Measurements from ENCODE around the gene CNTN2. TPM values are rescaled to one million over a fixed set of nuclear protein-coding genes. Genes with fewer than 3 reads are reported as not detected.

CNTN2 gene
- polyA plus RNA-seq, 1 donor from 2014 or later: 3.2 TPM

DNA sequence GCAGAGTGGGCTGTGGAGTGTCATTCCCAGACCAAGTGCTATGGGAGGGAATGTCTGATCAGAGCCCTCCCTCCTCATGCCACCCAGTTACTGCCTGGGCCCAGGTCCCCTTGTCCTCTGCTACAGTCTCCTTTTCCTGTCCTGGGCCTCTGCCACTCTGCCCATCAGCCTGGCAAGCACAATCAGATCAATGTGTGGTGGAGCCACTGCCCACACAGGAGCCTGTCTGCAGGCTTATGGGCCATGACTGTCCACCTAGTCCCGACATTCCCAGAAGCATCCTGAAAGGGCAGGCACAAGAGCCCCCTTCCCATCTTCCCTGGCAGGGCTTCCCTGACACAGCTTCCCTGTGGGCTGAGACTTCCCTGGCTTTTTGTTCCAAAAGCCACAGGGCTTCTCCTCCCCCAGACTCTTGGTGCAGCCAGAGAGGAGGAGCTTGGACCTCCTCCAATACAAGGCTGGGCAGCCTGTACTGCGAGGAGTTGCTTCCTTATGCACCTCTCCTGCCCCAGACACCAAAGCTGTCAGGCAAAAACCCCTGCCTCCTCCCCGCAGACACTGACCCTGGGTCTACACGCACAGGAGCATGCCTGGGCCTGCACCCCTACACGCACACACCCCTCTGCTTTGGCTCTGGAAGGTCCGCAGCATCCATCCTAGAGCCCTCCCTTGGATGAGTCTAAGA lies 29.2 kb upstream of the CNTN2 start:
- H3K9me3 ChIP-seq (ENCODE audit: low read length): no peaks in the 10 kb centered on the region
- no peaks in the 10 kb centered on the region for H3F3A ChIP-seq (ENCODE audit: insufficient read depth, low read length, poor library complexity, severe bottlenecking)
- H3K4me3 ChIP-seq (ENCODE audit: low read length): no peak overlapping the region
- no peaks in the 10 kb centered on the region for H3K9me2 ChIP-seq (ENCODE audit: insufficient read depth, low read length)
- no peaks in the 10 kb centered on the region for H4K20me1 ChIP-seq (ENCODE audit: insufficient read depth)
- no peaks in the 10 kb centered on the region for H3K79me2 ChIP-seq (replicated peaks; ENCODE audit: insufficient read depth, low read length)
- TF ChIP-seq CTCF (IDR thresholded peaks at IDR 0.05; ENCODE audit: poor library complexity, severe bottlenecking) (no peak), POLR2AphosphoS5 (IDR thresholded peaks at IDR 0.05) (no peak), RAD21 (conservative IDR thresholded peaks at IDR 0.05) (no peak), EZH2 (IDR thresholded peaks at IDR 0.05; ENCODE audit: borderline replicate concordance, insufficient read depth, low read length, poor library complexity, severe bottlenecking) (no peak), MXI1 (conservative IDR thresholded peaks at IDR 0.05; ENCODE audit: poor library complexity, severe bottlenecking) (no peak), SMC3 (conservative IDR thresholded peaks at IDR 0.05; ENCODE audit: poor library complexity) (no peak), EP300 (conservative IDR thresholded peaks at IDR 0.05; ENCODE audit: poor library complexity, severe bottlenecking) (no peak), TAF1 (IDR thresholded peaks at IDR 0.05; ENCODE audit: low read depth) (no peak)
- TF ChIP-seq, protein P1, sequence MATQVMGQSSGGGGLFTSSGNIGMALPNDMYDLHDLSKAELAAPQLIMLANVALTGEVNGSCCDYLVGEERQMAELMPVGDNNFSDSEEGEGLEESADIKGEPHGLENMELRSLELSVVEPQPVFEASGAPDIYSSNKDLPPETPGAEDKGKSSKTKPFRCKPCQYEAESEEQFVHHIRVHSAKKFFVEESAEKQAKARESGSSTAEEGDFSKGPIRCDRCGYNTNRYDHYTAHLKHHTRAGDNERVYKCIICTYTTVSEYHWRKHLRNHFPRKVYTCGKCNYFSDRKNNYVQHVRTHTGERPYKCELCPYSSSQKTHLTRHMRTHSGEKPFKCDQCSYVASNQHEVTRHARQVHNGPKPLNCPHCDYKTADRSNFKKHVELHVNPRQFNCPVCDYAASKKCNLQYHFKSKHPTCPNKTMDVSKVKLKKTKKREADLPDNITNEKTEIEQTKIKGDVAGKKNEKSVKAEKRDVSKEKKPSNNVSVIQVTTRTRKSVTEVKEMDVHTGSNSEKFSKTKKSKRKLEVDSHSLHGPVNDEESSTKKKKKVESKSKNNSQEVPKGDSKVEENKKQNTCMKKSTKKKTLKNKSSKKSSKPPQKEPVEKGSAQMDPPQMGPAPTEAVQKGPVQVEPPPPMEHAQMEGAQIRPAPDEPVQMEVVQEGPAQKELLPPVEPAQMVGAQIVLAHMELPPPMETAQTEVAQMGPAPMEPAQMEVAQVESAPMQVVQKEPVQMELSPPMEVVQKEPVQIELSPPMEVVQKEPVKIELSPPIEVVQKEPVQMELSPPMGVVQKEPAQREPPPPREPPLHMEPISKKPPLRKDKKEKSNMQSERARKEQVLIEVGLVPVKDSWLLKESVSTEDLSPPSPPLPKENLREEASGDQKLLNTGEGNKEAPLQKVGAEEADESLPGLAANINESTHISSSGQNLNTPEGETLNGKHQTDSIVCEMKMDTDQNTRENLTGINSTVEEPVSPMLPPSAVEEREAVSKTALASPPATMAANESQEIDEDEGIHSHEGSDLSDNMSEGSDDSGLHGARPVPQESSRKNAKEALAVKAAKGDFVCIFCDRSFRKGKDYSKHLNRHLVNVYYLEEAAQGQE (IDR thresholded peaks at IDR 0.05; ENCODE audit: borderline replicate concordance): no peak
- peaks cover 5% of the 10 kb centered on the region for H3K36me3 ChIP-seq (ENCODE audit: insufficient read depth, low read length)
- no peak overlapping the region for H3K27ac ChIP-seq (ENCODE audit: low read length)
- no peak overlapping the region for H3K4me2 ChIP-seq (ENCODE audit: low read length)
- no peak overlapping the region for H3K9ac ChIP-seq (ENCODE audit: low read length)
- no peaks in the 10 kb centered on the region for H3K27me3 ChIP-seq (ENCODE audit: insufficient read depth, low read depth, low read length)
- H2AFZ ChIP-seq (ENCODE audit: low read depth, low read length): no peak overlapping the region

DNA sequence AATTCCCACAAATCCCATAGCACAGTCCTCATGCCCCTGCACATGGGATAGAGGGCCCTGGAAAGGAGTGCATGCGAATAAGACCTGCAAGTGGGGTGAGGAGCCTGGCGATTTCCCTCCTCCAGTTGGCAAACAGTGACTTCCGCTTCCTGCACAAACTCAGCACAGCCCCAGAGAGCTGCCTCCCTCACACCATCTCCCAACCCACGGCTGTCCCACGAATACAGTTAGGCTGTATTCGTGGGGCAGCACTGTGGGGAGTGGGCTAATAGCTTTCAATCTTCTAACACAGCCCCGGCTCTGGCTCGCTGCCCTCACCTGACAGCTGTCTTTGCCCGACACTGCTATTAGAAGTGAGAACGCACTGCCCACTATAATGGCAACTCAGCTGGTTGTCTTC lies 28.2 kb upstream of the CNTN2 start:
- H3K9me2 ChIP-seq (ENCODE audit: insufficient read depth, low read length): no peaks in the 10 kb centered on the region
- no peak overlapping the region for H3K9ac ChIP-seq (ENCODE audit: low read length)
- no peaks in the 10 kb centered on the region for H3K9me3 ChIP-seq (ENCODE audit: low read length)
- TF ChIP-seq POLR2AphosphoS5 (IDR thresholded peaks at IDR 0.05): no peak
- no peak for TF ChIP-seq SMC3 (conservative IDR thresholded peaks at IDR 0.05; ENCODE audit: poor library complexity)
- no peak for TF ChIP-seq RAD21 (conservative IDR thresholded peaks at IDR 0.05)
- no peak for TF ChIP-seq EP300 (conservative IDR thresholded peaks at IDR 0.05; ENCODE audit: poor library complexity, severe bottlenecking)
- TF ChIP-seq EZH2 (IDR thresholded peaks at IDR 0.05; ENCODE audit: borderline replicate concordance, insufficient read depth, low read length, poor library complexity, severe bottlenecking): no peak
- TF ChIP-seq MXI1 (conservative IDR thresholded peaks at IDR 0.05; ENCODE audit: poor library complexity, severe bottlenecking): no peak
- TF ChIP-seq, protein P1 (IDR thresholded peaks at IDR 0.05; ENCODE audit: borderline replicate concordance): no peak
- TF ChIP-seq CTCF (IDR thresholded peaks at IDR 0.05; ENCODE audit: poor library complexity, severe bottlenecking): no peak
- TF ChIP-seq TAF1 (IDR thresholded peaks at IDR 0.05; ENCODE audit: low read depth): no peak
- no peak overlapping the region for H2AFZ ChIP-seq (ENCODE audit: low read depth, low read length)
- H3K4me3 ChIP-seq (ENCODE audit: low read length): no peak overlapping the region
- H3F3A ChIP-seq (ENCODE audit: insufficient read depth, low read length, poor library complexity, severe bottlenecking): no peaks in the 10 kb centered on the region
- peaks cover 5% of the 10 kb centered on the region for H3K36me3 ChIP-seq (ENCODE audit: insufficient read depth, low read length)
- H3K79me2 ChIP-seq (replicated peaks; ENCODE audit: insufficient read depth, low read length): no peaks in the 10 kb centered on the region
- no peaks in the 10 kb centered on the region for H4K20me1 ChIP-seq (ENCODE audit: insufficient read depth)
- no peaks in the 10 kb centered on the region for H3K27me3 ChIP-seq (ENCODE audit: insufficient read depth, low read depth, low read length)
- no peak overlapping the region for H3K4me2 ChIP-seq (ENCODE audit: low read length)
- H3K27ac ChIP-seq (ENCODE audit: low read length): no peak overlapping the region

Measured in neural cell (in vitro differentiated cells).